Sigmoid colon (tissue), 4 donors: ENCODE data around the gene PRDM16.
A peak's percentile ranks its signal among the peaks of the same experiment; 100 is the strongest.

Source experiments
- POLR2A ChIP-seq, 2 donors: fragments of 450-650 bp; IDR thresholded peaks; one replicate each; pipeline ENCODE4 v1.6.1; 2016; ENCODE audit warnings: antibody characterized with exemption in 2 of 2, mild to moderate bottlenecking in 2 of 2, moderate library complexity in 2 of 2
- POLR2AphosphoS5 ChIP-seq, 4 donors: sonication (generic); formaldehyde crosslinking; IDR thresholded peaks; one replicate each; pipeline ENCODE4 v1.6.1; 2017; ENCODE audit warnings: antibody characterized with exemption in 4 of 4
- TF ChIP-seq, protein P1 (sequence below), 4 experiments: fragments of 450-650 bp in 3 of 4; fragments of 200-600 bp in 1 of 4; IDR thresholded peaks; one replicate each; pipeline ENCODE4 v1.5.1; 2016 to 2019; ENCODE audit warnings: antibody characterized with exemption in 4 of 4, mild to moderate bottlenecking in 3 of 4, moderate library complexity in 2 of 4

DNA sequence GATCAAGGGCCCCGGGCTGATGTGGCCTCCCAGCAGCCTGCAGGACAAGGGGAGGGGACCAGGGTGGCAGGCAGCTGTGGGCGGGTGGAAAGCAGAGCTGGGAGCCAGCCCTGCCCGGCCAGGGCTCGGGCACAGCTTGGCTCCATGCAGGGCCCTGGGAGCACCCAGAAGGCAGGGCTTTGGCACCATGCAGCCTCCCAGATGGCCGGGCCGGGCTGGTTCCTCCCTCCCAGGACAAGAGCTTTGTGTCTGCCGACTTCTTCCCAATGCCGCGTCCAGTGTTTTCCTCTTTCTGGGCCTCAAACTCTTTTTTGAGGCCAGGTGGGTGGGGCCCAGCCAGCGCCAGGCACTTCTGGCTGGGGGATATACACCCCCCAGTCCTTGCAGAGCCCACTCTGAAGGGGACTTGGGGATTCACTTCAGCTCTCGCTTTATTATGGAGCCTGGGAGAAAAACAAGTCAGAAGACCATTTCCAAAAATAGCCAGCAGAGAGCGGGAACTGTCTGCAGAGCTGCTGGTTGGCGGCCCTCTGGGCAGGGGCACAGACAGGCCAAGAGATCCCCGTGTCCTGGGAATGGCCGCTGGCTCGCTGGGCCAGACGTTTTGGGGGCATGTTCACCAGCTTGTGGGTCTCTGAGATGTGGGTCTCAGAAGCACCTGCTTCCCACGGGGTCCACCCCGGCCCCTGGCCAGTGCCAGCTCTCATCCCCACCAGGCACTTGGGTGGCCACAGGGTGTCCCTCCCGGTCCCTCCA, 281.7 kb downstream of the PRDM16 start:
- no peak for TF ChIP-seq POLR2A (IDR thresholded peaks at IDR 0.05)
- TF ChIP-seq, protein P1, sequence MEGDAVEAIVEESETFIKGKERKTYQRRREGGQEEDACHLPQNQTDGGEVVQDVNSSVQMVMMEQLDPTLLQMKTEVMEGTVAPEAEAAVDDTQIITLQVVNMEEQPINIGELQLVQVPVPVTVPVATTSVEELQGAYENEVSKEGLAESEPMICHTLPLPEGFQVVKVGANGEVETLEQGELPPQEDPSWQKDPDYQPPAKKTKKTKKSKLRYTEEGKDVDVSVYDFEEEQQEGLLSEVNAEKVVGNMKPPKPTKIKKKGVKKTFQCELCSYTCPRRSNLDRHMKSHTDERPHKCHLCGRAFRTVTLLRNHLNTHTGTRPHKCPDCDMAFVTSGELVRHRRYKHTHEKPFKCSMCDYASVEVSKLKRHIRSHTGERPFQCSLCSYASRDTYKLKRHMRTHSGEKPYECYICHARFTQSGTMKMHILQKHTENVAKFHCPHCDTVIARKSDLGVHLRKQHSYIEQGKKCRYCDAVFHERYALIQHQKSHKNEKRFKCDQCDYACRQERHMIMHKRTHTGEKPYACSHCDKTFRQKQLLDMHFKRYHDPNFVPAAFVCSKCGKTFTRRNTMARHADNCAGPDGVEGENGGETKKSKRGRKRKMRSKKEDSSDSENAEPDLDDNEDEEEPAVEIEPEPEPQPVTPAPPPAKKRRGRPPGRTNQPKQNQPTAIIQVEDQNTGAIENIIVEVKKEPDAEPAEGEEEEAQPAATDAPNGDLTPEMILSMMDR (IDR thresholded peaks at IDR 0.05), result peak; percentile 14 to 47 (median 27)
- peak in 2 of 4 donors; percentile 13 to 37 for TF ChIP-seq POLR2AphosphoS5 (IDR thresholded peaks at IDR 0.05)
